ENCODE measurements around the gene RNF222. TPM values are rescaled to one million over a fixed set of nuclear protein-coding genes. Genes with fewer than 3 reads are reported as not detected.
"Not testable (repeated sequence)": the region's sequence is repeated elsewhere in the genome, so short reads cannot be mapped to it uniquely, and the experiment has no call there.

RNF222 gene
- total and polyA plus RNA-seq, 8 donors, result not detected

DNA sequence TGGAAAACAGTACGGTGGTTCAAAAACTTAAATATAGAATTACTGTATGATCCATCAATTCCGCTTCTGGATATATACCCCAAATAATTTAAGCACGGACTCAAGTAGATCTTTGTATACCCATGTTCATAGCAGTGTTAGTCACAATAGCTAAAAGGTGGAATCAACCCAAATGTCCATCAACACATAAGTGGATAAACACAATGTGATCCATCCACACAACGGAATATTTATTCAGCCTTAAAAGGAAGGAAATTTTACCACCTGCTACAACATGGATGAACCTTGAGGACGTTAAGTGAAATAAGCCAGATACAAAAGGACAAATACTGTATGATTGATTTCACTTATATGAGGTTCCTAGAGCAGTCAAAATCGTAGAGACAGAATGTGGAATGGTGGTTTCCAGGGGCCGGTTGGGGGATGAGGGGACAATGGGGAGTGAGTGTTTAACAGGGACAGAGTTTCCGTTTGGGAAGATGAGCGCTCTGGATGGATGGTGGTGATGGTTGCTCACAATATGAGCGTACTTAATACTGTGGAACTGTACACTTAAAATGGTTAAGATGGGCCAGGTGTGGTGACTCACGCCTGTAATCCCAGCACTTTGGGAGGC lies 5.4 kb upstream of the RNF222 start:
- no peaks in the 10 kb centered on the region for H3K4me1 ChIP-seq
- ATAC-seq, result no peak
- TF ChIP-seq, protein P1, sequence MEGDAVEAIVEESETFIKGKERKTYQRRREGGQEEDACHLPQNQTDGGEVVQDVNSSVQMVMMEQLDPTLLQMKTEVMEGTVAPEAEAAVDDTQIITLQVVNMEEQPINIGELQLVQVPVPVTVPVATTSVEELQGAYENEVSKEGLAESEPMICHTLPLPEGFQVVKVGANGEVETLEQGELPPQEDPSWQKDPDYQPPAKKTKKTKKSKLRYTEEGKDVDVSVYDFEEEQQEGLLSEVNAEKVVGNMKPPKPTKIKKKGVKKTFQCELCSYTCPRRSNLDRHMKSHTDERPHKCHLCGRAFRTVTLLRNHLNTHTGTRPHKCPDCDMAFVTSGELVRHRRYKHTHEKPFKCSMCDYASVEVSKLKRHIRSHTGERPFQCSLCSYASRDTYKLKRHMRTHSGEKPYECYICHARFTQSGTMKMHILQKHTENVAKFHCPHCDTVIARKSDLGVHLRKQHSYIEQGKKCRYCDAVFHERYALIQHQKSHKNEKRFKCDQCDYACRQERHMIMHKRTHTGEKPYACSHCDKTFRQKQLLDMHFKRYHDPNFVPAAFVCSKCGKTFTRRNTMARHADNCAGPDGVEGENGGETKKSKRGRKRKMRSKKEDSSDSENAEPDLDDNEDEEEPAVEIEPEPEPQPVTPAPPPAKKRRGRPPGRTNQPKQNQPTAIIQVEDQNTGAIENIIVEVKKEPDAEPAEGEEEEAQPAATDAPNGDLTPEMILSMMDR (IDR thresholded peaks at IDR 0.05), result no peak
- intact Hi-C loops (cut with DNase I), result loop anchor here in 2 of 3 donors (10.0 kb wide), 1 partner anchor 342 kb away; the partner anchor contains the start of gene CCDC42 (in 2 of the 2)
- FAIRE-seq, result no peak
- no peak for DNase-seq
- H3K27ac ChIP-seq, result no peak overlapping the region
- peaks cover 0 to 3% (median 0%) of the 10 kb centered on the region in 4 donors for H3K27me3 ChIP-seq
- WGBS, 2 donors, result 60 to 70% methylated on average over 11 of the region's 11 CpGs
- H3K9me3 ChIP-seq, result no peaks in the 10 kb centered on the region
- no peak overlapping the region for H3K4me3 ChIP-seq
- H3K36me3 ChIP-seq, result no peaks in the 10 kb centered on the region

DNA sequence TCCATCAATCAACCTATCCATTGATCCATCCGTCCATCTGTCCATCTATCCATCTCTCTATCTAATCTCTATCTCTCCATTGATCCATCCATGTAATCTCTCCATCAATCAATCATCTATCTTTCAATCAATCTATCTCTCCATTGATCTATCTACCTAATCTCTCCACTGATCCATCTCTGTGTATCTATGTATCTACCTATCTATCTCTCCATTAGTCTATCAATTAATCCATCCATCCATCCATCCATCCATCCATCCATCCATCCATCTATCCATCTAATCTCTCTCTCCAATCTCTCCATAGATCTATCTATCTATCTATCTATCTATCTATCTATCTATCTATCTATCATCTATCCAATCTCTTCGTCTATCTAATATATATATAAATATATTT lies 3.5 kb upstream of the RNF222 start:
- TF ChIP-seq, protein P1 (IDR thresholded peaks at IDR 0.05), result no peak
- DNase-seq (no peak), ATAC-seq (no peak), FAIRE-seq (no peak)
- Histone ChIP-seq H3K27ac (no peak overlapping the region), H3K27me3 (peaks cover 0 to 3% (median 0%) of the 10 kb centered on the region in 4 donors), H3K4me3 (no peak overlapping the region), H3K36me3 (no peaks in the 10 kb centered on the region), H3K9me3 (no peaks in the 10 kb centered on the region), H3K4me1 (no peaks in the 10 kb centered on the region)
- intact Hi-C loops (cut with DNase I), result loop anchor here in 2 of 3 donors (10.0 kb wide), 1 partner anchor 344 kb away; the partner anchor contains the start of gene CCDC42 (in 2 of the 2)
- WGBS, 2 donors, result 41 to 51% methylated on average over 2 of the region's 2 CpGs

DNA sequence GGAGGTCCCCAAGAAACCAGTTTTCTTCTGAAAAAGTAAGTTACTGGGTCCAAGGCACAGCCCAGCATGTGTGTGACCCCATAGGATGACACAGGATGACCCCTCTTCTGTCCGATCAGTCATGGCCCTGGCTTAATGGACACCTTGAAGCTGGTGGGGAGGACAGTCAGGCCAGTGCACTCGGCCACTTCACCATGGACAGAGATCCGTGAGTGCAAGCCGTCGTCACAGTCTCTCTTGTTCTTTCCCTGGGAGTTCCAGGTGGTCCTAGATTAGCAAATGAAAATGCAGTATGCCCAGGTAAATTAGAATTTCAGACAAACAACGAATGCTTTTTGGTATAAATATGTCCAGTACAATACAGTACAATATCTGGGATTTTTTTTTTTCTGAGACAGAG lies 1.4 kb upstream of the RNF222 start:
- H3K9me3 ChIP-seq, result no peaks in the 10 kb centered on the region
- TF ChIP-seq, protein P1 (IDR thresholded peaks at IDR 0.05), result no peak
- 45 to 58% methylated on average over 6 of the region's 6 CpGs for WGBS, 2 donors
- DNase-seq (no peak), FAIRE-seq (no peak), ATAC-seq (no peak)
- no peak overlapping the region for H3K4me3 ChIP-seq
- H3K27me3 ChIP-seq, result peaks cover 0 to 3% (median 0%) of the 10 kb centered on the region in 4 donors
- no peaks in the 10 kb centered on the region for H3K4me1 ChIP-seq
- intact Hi-C loops (cut with DNase I), result no loop called here
- no peak overlapping the region for H3K27ac ChIP-seq
- H3K36me3 ChIP-seq, result no peaks in the 10 kb centered on the region

DNA sequence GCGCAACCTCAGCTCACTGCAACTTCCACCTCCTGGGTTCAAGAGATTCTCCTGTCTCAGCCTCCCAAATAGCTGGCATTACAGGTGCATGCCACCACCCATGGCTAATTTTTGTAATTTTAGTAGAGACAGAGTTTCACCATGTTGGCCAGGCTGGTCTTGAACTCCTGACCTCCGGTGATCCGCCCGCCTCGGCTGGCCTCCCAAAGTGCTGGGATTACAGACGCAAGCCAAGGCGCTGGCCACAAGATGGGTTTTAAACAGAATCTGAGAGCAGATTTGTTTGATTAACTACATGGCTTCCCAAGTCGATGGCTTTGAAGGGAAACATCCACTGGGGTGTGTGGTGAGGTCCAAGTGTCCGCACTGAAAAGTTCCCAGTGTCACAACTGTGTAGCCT lies 3.1 kb downstream of the RNF222 start:
- FAIRE-seq; H3K36me3 ChIP-seq; H3K27me3 ChIP-seq; ATAC-seq; intact Hi-C loops (cut with DNase I); DNase-seq; H3K4me3 ChIP-seq; H3K27ac ChIP-seq; H3K4me1 ChIP-seq; H3K9me3 ChIP-seq: not testable (repeated sequence)
- WGBS, 2 donors, result 75 to 82% methylated on average over 9 of the region's 9 CpGs

DNA sequence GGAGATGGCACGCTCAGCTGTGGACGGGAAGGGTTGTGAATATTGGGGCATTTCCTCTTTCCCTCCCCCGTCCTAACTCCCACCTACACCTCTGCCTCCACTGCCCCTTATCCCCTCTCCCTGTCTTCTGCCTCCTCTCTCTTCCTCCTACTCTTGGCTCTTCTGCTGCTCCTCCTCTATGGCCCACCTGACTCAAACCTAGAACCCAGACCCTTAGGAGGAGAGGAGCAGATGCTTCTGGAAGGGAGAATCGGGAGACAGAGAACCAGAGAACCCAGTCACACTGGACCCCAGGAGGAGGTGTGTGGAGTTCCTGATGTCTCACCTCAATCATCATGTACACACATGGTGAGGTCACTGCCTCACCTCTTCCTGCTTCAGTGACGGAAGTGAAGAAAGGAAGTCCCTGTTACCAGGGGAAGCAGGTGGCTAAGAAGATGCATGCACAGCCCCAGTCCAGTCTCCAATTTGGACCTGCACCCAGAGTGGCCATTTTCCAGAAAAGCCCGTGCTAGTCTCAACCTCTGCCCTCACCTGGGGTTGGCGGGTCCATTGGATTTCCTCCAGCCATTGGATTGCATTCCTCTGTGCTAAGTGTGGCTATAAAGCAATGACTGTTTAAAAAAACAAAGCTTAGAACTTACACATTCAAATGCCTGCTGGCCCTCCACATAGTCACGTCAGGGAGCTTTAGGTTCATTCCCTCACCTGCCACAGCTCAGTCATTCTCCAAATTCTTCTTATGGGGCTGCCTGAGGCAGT lies 4.0 kb downstream of the RNF222 start:
- Histone ChIP-seq H3K9me3 (no peaks in the 10 kb centered on the region), H3K4me1 (no peaks in the 10 kb centered on the region), H3K4me3 (no peak overlapping the region), H3K36me3 (no peaks in the 10 kb centered on the region), H3K27me3 (peaks cover 0 to under 1% (median 0%) of the 10 kb centered on the region in 4 donors), H3K27ac (no peak overlapping the region)
- DNase-seq (no peak), FAIRE-seq (no peak), ATAC-seq (peak in 3 of 4 donors; percentile 31 to 54 (median 44))
- WGBS, 2 donors, result 48 to 49% methylated on average over 8 of the region's 8 CpGs
- TF ChIP-seq, protein P1 (IDR thresholded peaks at IDR 0.05), result no peak
- intact Hi-C loops (cut with DNase I), result no loop called here
